DOHH2 (cell line): Measurements from ENCODE around the gene NUDT13.

Experiments
- H3F3A ChIP-seq: fragments of 200-600 bp; sonication (generic), shearing (Covaris generic); 2 replicates; pipeline ENCODE4 v1.6.0; 2016; ENCODE audit warnings: antibody characterized with exemption, mild to moderate bottlenecking; ENCODE audit not compliant: control insufficient read depth, insufficient read depth
- H3K27ac ChIP-seq: fragments of 200-600 bp; sonication (generic); 2 replicates; pipeline ENCODE4 v1.5.1; 2014; ENCODE audit warnings: low read depth, mild to moderate bottlenecking, low read length, moderate library complexity
- H3K27me3 ChIP-seq: fragments of 200-600 bp; sonication (generic); 2 replicates; pipeline ENCODE4 v1.6.1; 2014; ENCODE audit warnings: mild to moderate bottlenecking, low read length, mixed read lengths; ENCODE audit not compliant: control insufficient read depth
- H3K36me3 ChIP-seq: fragments of 200-600 bp; sonication (generic); 2 replicates; pipeline ENCODE4 v1.6.1; 2014; ENCODE audit warnings: mild to moderate bottlenecking, low read length, moderate library complexity, mixed read lengths; ENCODE audit not compliant: control insufficient read depth
- H3K4me1 ChIP-seq: fragments of 200-600 bp; sonication (generic); 2 replicates; pipeline ENCODE4 v1.6.1; 2014; ENCODE audit warnings: mild to moderate bottlenecking, low read length, mixed read lengths; ENCODE audit not compliant: control insufficient read depth
- H3K4me2 ChIP-seq: fragments of 200-600 bp; sonication (generic); 2 replicates; pipeline ENCODE4 v1.6.0; 2014; ENCODE audit warnings: mild to moderate bottlenecking, low read length, moderate library complexity
- H3K4me3 ChIP-seq: fragments of 200-600 bp; sonication (generic); 2 replicates; pipeline ENCODE4 v1.5.1; 2014; ENCODE audit warnings: mild to moderate bottlenecking, low read length, mixed read lengths
- H3K79me2 ChIP-seq: fragments of 200-600 bp; sonication (generic); 2 replicates; pipeline ENCODE4 v1.6.1; 2014; ENCODE audit warnings: mild to moderate bottlenecking, low read length, mixed read lengths; ENCODE audit not compliant: control insufficient read depth
- H3K9me2 ChIP-seq: fragments of 200-600 bp; sonication (generic); replicated peaks from 2 replicates; pipeline ENCODE4 v1.6.1; 2014; ENCODE audit warnings: mild to moderate bottlenecking, low read length, mixed read lengths; ENCODE audit not compliant: control insufficient read depth
- H3K9me3 ChIP-seq: fragments of 200-600 bp; sonication (generic); 2 replicates; pipeline ENCODE4 v1.6.1; 2014; ENCODE audit warnings: antibody characterized with exemption, low read length, mixed read lengths; ENCODE audit not compliant: control insufficient read depth, insufficient read depth
- H4K20me1 ChIP-seq: fragments of 200-600 bp; sonication (generic); 2 replicates; pipeline ENCODE4 v1.6.0; 2014; ENCODE audit warnings: low read depth, mild to moderate bottlenecking, antibody characterized with exemption, low read length, moderate library complexity; ENCODE audit not compliant: control insufficient read depth, insufficient read depth
- EZH2phosphoT487 ChIP-seq: fragments of 200-600 bp; sonication (generic); IDR thresholded peaks from 2 replicates; pipeline ENCODE4 v1.6.1; 2017; ENCODE audit warnings: borderline replicate concordance, mild to moderate bottlenecking, antibody characterized with exemption, low read length, moderate library complexity, mixed read lengths
- TF ChIP-seq, protein P1 (sequence below): fragments of 200-600 bp; sonication (generic); IDR thresholded peaks from one replicate; pipeline ENCODE4 v1.5.1; 2014; ENCODE audit warnings: antibody characterized with exemption, mild to moderate bottlenecking, low read depth, low read length; ENCODE audit not compliant: poor library complexity, severe bottlenecking

NUDT13 gene

DNA sequence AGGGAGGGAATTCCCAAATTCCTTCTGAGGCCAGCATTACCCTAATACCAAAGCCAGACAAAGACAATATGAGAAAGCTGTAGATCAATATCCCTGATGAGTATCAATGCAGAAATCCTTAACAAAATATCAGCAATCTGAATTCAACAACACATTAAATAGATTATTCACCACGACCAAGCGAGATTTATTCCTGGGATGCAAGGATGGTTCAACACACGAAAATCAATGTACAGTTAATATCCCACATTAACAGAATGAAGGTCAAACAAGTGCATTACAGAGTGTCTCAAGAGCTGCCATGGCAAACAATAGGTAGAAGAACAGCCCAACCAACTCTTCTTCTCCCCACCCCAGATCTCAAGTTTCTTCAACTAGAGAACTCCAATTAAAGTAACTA lies 51.4 kb downstream of the NUDT13 start:
- peaks cover 67% of the 10 kb centered on the region for H3K79me2 ChIP-seq
- H3K4me2 ChIP-seq, result no peak overlapping the region
- H3K27me3 ChIP-seq, result no peaks in the 10 kb centered on the region
- H3K36me3 ChIP-seq, result peaks cover 48% of the 10 kb centered on the region
- no peak overlapping the region for H3K27ac ChIP-seq
- no peak overlapping the region for H3K4me3 ChIP-seq
- no peak for TF ChIP-seq EZH2phosphoT487
- TF ChIP-seq, protein P1, sequence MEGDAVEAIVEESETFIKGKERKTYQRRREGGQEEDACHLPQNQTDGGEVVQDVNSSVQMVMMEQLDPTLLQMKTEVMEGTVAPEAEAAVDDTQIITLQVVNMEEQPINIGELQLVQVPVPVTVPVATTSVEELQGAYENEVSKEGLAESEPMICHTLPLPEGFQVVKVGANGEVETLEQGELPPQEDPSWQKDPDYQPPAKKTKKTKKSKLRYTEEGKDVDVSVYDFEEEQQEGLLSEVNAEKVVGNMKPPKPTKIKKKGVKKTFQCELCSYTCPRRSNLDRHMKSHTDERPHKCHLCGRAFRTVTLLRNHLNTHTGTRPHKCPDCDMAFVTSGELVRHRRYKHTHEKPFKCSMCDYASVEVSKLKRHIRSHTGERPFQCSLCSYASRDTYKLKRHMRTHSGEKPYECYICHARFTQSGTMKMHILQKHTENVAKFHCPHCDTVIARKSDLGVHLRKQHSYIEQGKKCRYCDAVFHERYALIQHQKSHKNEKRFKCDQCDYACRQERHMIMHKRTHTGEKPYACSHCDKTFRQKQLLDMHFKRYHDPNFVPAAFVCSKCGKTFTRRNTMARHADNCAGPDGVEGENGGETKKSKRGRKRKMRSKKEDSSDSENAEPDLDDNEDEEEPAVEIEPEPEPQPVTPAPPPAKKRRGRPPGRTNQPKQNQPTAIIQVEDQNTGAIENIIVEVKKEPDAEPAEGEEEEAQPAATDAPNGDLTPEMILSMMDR, result no peak
- peaks cover 2% of the 10 kb centered on the region; the same call in 1 of the 2 replicates for H3F3A ChIP-seq
- no peaks in the 10 kb centered on the region for H3K9me3 ChIP-seq
- no peaks in the 10 kb centered on the region for H3K9me2 ChIP-seq
- H3K4me1 ChIP-seq, result peaks cover 9% of the 10 kb centered on the region
- 0 out of 2 replicates have a peak, but pooled peaks cover 3% of the 10 kb centered on the region for H4K20me1 ChIP-seq

- H4K20me1 ChIP-seq, result 0 out of 2 replicates have a peak, but pooled peaks cover 3% of the 10 kb centered on the region
- no peaks in the 10 kb centered on the region for H3K9me2 ChIP-seq
- H3K27ac ChIP-seq, result no peak overlapping the region
- H3F3A ChIP-seq, result peaks cover 2% of the 10 kb centered on the region; the same call in 1 of the 2 replicates
- H3K4me1 ChIP-seq, result peaks cover 15% of the 10 kb centered on the region
- H3K36me3 ChIP-seq, result peaks cover 48% of the 10 kb centered on the region
- no peaks in the 10 kb centered on the region for H3K9me3 ChIP-seq
- peaks cover 78% of the 10 kb centered on the region for H3K79me2 ChIP-seq
- H3K27me3 ChIP-seq, result no peaks in the 10 kb centered on the region
- TF ChIP-seq, protein P1, result no peak
- TF ChIP-seq EZH2phosphoT487, result no peak
- no peak overlapping the region for H3K4me3 ChIP-seq
- no peak overlapping the region for H3K4me2 ChIP-seq
Observed at GRCh38 chr10:73163096-73163495, 52.8 kb downstream of the NUDT13 start.

DNA sequence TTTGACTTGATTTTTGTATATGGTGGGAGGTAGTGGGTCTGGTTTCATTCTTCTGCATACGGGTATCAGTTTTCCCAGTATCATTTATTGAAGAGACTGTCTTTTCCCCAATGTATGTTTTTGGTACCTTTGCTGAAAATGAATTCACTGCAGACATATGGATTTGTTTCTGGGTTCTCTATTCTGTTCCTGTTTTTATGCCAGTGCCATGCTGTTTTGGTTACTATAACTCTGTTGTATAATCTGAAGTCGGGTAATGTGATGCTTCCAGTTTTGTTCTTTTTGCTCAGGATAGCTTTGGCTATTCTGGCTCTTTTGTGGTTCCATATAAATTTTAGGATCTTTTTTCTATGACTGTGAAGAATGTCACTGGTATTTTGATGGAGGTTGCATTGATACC lies 56.7 kb downstream of the NUDT13 start:
- TF ChIP-seq, protein P1, result no peak
- TF ChIP-seq EZH2phosphoT487, result no peak
- H3K4me1 ChIP-seq, result peaks cover 20% of the 10 kb centered on the region
- 0 out of 2 replicates have a peak, but pooled peaks cover 3% of the 10 kb centered on the region for H3F3A ChIP-seq
- H3K4me2 ChIP-seq, result peak overlapping the region; percentile 67
- no peaks in the 10 kb centered on the region for H4K20me1 ChIP-seq
- no peak overlapping the region for H3K27ac ChIP-seq
- peaks cover 69% of the 10 kb centered on the region for H3K79me2 ChIP-seq
- H3K9me3 ChIP-seq, result no peaks in the 10 kb centered on the region
- peaks cover 32% of the 10 kb centered on the region for H3K36me3 ChIP-seq
- no peaks in the 10 kb centered on the region for H3K27me3 ChIP-seq
- H3K4me3 ChIP-seq, result peak overlapping the region; percentile 98
- H3K9me2 ChIP-seq, result no peaks in the 10 kb centered on the region

DNA sequence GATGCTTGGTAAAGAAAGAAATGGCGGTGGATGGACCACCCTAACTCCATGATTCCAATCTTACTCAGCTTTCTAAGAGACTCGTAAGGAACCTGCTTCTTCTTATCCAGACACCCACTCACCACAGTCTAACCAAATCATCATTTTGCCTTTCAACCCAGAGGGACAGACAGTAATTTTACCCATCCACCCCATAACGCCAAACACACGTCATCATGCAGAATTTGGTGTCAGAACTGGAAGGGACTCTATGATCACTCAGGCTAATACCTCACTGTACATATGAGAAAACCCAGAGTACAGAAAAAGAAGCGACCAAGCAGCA lies 57.2 kb downstream of the NUDT13 start:
- Histone ChIP-seq H3K27me3 (no peaks in the 10 kb centered on the region), H3K9me2 (no peaks in the 10 kb centered on the region), H3K4me2 (peak overlapping the region; percentile 67), H3K27ac (peak overlapping the region; percentile 52), H3K4me3 (peak overlapping the region; percentile 98), H3F3A (0 out of 2 replicates have a peak, but pooled peaks cover 3% of the 10 kb centered on the region), H3K79me2 (peaks cover 65% of the 10 kb centered on the region), H3K9me3 (no peaks in the 10 kb centered on the region), H3K4me1 (peaks cover 20% of the 10 kb centered on the region), H4K20me1 (no peaks in the 10 kb centered on the region), H3K36me3 (peaks cover 28% of the 10 kb centered on the region)
- TF ChIP-seq, protein P1, result no peak
- TF ChIP-seq EZH2phosphoT487, result no peak
